HG03565 (cell line): ENCODE results near the gene IGDCC3.

Experiments
- ATAC-seq: cut with Tn5 transposase; IDR thresholded peaks from one replicate; pipeline ENCODE4 v1.9.1; 2021; ENCODE audit warnings: mild to moderate bottlenecking, moderate library complexity; ENCODE audit not compliant: unreplicated experiment

IGDCC3 gene

DNA sequence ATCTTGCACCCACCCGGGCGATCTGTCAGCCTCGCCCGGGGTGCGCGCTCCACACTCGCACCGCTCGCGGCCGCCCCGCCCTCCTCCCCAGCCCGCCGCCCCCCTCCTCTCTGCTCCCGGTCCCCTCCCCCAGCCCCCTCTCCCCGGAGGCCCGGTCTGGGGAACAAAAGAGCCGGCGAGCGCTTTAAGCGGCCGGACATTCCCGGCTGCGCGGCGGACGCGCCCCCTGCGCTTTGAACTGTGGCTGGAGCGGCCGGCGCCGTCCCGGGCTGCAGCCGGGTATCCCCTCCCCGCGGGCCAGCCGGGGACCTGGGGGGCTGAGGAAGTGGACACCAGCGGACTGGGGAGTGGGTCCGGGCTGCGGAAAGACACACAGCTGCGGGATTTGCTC lies at the start of gene IGDCC3:
Gene IGDCC3, minus strand, starts transcription at position 27 of the 391 bp plus-strand sequence. CDS start 214 bp downstream, outside the sequence.
- no peak for ATAC-seq

DNA sequence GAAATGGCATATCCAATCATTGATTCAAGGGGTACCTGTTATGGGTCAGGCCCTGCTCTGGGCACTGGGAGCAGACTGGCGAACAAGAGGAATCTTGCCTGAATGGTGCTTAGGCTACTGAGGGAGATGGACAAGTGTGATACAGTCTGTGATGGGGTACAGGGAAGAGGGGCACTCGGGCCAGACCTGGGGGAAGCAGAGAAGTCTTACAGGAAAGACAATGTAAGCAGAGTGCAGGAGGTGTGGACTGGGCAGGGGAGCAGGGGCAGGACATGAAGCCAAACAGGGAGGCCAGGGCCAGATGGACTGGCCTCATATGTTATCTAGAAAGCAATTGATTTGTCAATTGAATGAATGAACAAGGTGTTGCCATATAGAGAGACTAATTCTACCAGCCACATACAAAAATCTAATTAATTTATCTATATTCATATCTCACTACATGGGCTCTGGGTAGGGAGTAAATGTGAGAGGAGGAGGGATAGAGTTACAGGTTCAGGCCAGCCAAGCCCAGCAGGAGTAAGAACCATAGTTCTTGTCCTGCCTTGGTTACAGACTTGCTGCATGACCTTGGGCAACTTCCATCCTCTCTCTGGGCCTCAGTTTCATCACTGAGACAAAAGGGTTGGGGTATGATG lies 48.5 kb upstream of the IGDCC3 start:
- ATAC-seq = no peak

DNA sequence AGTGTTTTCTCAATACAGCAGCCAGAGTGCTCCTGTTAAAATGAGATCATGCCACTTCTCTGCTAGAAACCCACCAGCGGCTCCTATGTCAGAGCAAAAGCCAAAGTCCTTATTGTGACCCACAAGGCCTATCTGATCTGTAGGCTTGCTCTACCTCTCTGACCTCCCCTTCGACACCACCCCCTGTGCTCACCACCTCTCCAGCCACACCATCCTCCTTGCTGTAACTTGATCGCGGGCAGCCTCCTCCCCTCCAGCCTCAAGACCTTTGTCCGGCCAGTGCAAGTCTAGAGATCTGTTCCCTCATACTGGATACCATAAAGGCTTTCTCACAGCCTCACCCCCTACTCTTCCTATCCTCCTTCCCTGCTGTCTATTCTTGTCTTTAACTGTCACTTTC lies 46.9 kb upstream of the IGDCC3 start:
- no peak for ATAC-seq

DNA sequence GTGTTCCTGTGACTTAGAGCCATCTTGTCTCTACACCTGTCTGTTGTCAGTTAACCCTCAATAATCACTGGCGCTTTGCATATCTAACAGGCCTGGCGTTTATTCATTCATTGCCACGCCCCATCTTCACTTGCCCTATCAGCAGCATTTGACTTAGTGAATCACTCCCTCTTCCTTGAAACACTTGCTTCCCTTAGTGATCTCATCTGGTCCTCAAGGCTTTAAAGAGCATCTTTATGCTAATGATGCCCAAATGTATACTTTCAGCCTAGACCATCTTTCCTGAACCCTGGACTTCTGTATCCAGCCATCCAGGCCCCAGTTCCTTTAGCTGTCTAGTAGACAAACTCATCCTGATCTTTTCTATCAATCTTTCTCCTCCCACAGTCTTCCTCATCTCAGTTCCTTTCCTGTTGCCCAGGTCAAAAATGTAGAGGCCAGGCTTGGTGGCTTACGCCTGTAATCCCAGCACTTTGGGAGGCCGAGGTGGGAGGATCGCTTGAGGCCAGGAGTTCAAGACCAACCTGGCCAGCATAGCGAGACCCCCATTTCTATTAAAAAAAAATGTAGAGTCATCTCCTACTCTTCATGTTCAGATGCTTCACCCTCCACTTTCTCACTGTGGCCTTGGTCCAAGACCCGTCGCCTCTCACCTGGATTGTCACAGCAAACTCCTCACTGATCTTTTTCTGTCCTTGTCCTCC lies 46.3 kb upstream of the IGDCC3 start:
- no peak for ATAC-seq

DNA sequence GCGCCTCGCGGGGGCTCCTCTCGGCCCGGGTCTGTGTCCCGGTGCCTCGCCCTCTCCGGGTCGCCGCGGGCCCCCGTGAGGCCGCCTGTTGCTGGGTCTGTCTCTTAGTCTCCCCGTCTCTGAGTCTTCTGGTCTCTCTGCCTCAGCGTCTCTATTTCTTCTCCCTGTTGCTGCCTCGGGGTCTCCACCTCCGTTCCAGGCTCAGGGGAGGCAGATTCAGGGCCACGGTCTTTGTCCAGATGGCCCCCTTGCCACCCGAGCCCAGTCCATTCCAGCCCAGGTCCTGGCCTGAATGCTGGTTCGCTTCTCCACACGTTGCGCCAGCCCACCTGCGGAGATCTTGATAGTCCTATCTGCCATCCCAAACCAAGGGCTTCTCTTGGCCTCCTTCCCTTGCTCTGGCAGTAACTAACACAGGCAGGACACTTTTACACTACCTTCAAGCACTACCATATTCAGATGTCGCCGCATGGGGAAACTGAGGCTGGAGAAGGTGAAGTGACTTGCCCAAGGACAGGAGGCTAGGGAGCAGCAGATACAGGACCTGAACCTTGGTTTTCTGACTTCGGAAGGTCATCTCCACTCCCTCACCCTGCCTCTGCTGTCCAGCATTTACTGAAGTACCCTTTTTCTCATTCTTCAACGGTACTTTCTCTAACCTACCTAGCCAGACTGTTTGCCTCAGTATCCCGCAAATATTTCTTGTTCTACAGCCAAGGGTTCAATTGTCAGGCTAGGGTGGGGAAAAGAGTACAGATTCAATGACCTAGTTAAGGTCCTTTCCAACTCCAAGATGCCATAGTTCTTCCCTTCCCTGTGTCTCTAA lies 45.6 kb upstream of the IGDCC3 start:
- no peak for ATAC-seq

DNA sequence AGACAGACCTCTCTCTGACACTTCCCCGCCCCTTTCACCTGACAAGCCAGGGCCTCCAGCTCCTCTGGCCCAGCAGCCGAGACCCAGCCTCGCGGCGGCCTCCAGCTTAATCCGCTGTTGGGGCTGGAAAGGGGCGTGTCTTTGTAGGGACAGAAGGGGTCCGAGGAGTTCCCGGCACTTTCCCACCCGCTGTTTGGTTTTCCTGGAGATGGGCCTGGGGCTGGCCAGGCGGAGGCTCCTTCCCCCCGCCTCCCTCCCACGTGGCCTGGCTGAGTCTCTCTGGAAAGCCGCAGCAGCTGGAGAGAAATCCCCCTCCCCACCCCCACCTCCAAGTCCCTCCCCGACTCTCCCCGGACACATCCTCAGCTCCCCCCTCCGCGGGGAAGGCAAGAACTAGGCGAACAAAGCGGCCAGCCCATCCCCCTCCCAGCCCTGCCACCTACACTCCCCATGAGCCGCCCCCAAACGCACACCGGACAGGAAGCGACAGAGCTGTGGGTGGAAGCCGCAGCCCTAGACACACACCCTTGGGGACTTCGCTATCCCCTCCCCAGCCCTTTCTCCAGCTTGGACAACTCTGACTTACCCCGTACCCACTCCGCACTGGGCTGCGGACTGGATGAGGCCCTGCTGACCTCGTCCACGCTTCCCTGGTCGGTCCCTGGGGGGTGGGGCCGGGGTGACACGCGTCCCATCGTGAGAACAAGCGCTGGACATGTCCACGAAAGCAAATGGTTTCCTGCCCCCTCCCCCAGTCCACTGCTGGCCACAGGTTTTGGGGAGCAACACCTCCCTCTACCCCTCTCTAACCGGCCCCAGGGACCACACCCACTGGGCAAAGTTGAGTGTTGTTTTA lies 43.8 kb upstream of the IGDCC3 start:
- no peak for ATAC-seq

DNA sequence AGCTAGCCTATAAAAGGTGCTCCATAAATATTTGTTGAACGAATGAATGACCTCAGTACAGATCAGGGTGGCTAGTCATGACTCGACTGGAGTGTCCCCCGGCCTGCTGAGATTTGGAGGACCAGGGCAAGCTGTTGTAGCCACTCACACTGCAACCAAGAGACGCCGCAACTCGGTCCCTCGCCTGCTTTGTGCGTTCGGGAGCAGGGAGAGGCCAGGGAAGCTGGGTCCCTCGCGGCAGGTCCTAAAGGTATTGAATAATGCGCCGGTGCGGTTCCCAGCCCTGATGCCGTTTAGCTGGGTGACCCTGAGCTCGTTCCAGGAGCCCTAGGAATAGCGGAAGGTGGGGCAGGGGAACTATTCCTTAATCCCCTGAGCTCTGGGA lies 43.2 kb upstream of the IGDCC3 start:
- no peak for ATAC-seq

DNA sequence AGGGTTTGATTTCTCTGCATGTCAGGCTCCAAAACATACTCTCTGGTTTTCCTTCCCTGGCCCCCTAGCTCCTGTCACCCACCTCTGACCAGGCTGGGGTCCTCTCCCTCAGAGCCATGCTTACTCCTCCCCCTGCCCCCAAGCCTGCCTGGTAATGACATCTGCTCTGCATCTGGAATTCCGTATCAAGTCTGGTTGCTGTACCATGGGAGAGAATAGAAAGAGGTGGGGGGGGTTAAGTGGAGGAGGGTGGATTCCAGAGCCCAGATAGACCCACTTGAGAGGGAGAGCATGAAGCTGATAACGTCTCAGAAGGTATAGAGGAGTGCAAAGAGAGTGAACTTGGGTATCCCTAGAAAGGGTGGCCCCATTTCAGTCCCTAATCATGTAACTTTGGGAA lies 40.8 kb upstream of the IGDCC3 start:
- ATAC-seq = no peak

DNA sequence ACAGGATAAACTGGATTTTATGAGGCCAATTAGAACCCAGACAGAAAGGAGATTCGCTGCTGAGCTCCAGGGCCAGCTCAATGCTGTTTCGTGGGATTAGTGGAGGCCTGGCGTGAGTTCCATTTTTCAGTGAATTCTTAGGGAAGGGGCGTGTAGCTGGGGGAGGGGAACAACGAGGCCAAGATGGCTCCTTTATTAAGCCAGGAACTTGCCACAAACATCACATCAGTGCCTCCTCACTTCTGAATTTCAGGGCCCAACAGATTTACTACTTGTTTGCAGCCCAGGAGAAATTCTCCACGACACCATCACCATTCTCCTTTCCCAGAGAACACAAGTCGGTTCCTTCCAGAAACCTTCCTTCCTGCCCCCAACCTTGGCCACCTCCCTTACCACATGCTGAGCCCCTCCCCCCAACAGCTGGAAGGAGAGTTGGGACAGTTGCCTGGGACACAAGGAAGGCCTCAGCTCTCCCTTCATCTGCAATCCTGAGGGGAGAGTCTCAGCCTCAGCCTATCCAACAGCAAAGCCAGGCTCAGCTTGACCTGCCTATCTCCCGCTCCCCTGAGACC lies 39.1 kb upstream of the IGDCC3 start:
- ATAC-seq = no peak

DNA sequence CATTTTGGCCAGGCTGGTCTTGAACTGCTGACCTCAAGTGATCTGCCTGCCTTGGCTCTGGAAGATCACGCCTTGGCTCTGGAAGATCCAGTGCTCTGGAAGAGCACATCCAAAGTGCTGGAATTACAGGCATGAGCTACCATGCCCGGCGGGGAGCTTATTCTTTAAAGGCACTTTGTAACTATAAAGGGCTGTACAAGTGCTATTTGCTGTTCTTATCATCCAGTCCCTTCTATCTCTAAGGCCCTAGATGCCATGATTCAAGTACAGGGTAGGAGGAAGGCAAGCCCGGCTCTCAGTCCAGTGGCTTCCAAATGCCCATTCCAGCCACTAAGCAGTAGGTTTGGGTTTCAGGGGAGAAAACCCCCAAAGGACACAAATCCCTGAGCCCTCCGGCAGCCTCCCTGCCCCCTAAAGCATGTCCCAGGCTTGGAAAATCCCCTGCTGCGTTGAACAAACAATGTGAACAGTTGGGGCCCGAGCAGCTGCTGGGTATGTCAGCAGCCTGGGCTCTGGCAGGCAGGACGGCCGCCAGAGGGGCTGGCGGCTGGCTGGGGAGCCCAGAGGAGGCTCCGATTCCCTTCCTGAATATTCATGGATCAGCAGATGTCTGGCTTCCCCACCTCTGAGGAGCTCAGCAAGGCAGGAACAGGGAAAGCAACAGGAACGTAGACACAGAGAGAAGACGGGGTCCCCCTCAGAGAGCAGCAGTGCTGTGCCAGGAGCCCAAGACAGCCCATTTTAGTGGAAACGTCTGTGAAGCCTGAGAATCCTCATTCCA lies 37.2 kb upstream of the IGDCC3 start:
- ATAC-seq = no peak

DNA sequence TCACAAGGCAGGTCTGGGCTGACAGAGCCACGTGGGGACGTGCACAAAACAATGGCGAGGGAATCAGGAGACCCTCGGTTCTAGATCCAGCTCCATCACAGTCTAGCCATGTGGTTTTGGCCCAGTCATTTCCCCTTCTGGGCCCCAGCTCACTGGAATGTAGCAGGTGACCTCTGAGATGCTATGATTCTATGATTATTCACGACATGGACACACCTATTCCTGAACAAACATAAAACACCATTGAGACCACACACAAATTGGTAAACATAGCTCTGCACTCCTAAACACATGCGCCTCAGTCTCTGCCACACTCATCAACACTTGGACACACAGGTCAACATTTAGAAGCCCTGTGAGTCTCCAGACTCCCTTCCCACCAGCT lies 36.0 kb upstream of the IGDCC3 start:
- ATAC-seq = no peak

DNA sequence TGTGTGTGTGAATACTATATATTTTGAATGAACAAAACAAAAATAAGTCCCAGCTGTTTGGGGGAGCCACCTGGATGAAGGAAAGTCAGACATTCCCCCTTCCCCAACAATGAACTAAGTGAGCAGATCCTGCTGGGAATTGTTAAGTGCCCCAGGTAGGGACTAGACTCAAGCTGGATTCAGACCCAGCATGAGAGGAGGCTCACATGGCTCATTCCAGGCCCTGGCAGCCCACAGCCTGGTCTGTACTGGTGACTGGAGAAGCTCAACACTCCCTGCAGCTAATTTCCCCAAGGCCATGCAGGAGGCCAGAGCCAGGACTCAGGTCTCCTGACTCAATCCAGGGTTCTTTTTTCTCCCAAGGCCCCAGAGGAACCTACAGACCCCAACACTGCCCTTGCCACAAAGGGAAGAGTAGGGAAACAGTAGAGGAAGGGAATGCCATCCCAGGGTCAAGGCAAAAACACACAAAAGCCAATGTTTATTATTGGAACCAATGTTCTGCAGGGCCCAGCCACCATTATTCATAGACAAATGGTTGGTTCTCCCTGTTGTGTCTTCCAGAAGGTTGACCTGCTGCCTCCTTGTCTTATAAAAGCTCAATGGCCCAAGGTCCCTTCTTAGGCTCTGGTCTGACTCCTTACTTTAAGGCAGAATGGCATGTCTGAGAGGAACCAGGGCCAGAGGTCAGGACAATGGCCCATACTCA lies 35.4 kb upstream of the IGDCC3 start:
- ATAC-seq = no peak

DNA sequence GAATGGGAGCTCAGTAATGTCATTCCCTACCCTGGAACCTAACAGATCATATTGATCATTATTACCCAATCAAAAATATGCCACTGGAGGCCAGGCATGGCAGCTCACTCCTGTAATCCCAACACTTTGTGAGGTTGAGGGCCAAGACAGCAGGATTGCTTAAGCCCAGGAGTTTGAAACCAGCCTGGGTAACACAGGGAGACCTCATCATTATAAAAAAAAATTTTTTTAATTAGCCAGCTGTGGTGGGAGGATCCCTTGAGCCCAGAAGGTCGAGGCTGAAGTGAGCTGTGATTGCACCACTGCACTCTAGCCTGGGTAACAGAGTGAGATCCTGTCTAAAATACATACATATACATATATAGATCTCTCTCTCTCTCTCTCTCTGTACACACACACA lies 34.8 kb upstream of the IGDCC3 start:
- no peak for ATAC-seq

DNA sequence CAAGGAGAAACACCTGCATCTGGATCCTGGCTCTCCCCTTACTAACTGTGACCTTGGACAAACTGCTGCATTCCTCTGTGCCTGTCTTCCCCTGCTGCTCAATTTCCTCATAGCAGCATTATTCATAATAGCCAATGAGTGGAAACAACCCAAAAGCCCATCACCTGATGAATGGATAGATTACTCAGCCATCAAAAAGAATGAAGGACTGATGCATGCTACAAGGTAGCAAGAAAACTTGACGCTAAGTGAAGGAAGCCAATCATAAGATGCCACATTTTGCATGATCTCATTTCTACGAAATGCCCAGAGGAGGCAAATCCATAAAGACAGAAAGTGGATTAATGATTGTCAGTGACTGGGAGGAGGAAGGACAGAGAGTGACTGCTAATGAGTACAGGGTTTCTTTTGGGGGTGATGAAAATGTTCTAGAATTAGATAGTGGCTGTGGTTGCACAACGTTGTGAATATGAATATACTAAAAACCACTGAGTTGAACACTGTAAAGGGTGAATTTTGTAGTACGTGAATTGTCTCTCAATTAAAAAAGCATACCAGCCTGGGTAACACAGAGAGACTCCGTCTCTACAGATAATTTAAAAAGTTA lies 33.8 kb upstream of the IGDCC3 start:
- no peak for ATAC-seq

DNA sequence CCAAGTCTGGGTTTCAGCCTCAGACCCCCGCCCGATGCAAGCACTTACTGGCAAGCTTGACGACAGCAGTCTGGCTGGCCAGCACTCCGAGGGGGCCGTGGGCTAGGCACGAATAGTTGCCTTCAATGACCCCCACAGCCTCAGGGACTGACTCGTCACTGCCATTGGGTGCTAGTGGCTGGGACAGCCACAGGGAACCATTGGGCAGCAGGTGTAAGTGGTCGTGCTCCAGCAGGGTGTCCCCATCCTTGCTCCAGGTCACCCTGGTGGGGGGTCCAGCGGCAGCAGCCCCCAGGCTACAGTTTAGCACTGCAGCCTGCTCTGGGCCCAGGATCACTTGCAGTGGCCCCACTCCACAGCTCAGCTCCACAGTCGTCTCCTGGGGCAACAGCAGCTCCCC lies 33.2 kb upstream of the IGDCC3 start:
- ATAC-seq = no peak

DNA sequence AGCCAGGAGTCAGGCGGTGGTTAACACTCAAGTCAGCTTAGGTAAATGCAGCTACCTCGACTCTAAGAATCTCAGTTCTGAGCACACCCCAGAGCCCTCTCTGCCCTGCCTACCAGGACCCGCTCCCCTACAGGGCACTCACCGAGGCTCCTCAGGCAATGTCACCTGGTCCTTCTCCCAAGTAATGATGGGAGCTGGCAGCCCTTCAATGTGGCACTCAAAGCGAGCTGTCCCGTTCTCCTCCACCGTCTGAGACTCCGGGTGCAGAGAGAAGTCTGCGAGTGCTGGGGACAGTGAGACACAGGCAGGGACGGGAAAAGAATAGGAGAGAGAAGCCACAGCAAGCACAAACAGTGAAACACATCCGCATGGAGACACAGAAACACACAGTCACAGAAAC lies 32.2 kb upstream of the IGDCC3 start:
- ATAC-seq = no peak

DNA sequence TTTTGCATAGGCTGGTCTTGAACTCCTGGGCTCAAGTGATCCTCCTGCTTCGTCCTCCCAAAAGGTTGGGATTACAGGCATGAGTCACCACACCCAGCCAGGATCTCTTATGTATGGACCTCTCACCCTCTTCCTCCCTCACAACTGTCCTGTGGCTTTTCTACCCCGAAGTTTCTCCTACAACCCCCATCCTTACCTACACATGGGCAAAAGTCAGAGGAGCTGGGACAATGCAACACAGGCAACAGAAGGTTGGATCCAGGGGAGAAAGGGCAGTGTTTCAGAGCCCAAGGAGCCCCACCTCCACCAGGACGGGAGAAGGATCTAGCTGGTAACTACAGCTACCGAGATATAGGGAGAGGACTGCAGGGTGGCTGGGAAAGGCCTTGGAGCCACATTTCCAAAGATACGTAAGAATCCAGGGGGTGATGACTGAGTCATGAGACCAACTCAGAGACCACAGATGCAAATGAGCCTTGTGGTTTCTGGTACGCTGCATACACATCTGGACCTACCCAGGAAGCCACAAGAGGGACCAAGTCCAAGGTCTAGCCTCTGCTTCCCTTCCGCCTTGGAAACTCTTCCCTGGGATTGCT lies 31.3 kb upstream of the IGDCC3 start:
- no peak for ATAC-seq

DNA sequence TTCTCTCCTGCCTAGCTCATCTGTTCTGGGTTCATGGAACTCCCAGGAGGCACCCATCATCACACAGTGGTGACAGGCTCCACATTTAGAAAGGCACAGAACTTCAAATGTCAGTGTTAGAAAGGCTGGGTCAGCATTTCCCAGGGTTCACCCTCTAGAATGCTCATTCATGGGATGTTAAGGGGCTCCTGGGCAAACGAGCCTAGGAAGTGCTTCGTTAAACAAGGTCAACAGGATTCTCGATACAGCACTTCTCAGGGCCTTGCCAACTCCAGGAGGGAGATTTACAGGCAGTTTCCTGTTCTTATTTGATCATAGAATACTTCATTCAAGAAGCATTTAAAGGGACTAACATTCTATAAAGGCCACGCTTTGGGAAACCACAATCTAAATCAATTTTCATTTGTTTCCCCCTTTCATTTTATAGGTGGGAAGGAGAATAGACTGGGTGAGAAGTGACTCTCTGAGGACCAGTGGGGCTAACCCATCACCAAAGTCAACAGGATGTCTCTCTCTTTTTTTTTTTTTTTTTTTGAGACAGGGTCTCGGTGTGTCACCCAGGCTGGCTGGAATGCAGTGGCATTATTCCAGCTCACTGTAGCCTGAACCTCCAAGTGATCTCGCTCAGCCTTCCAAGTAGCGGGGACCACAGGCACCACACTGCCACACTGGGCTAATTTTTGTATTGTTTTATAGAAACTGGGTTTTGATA lies 30.7 kb upstream of the IGDCC3 start:
- ATAC-seq = no peak
